Pancreas (tissue), 10 donors: ENCODE data around the gene PEBP1. TPM values are rescaled to one million over a fixed set of nuclear protein-coding genes. Genes with fewer than 3 reads are reported as not detected.
"Not testable (repeated sequence)": the region's sequence is repeated elsewhere in the genome, so short reads cannot be mapped to it uniquely, and the experiment has no call there.

Experiments
- ATAC-seq, 4 donors: fragments of 200-7000 bp; cut with Tn5 transposase; one replicate each; pipeline versions ENCODE4 v1.8.0 to v1.9.1; 2020; ENCODE audit warnings: mild to moderate bottlenecking in 4 of 4, moderate library complexity in 4 of 4
- DNase-seq, 6 donors: peaks; one replicate each; pipeline ENCODE4 v3.0.0-alpha.2; 2020
- FAIRE-seq: peaks from 2 replicates; lab custom pipeline; 2012; peaks lifted over from hg19 to GRCh38; lab: Jason Lieb, UNC
- H3K27ac ChIP-seq, 4 donors: fragments of 200-600 bp; sonication (generic); 1 replicate in 3 of 4; 2 replicates in 1 of 4; pipeline versions ENCODE4 v1.5.0 to v1.8.0; 2020
- H3K27me3 ChIP-seq, 4 donors: fragments of 200-600 bp; one replicate each; pipeline ENCODE4 v1.8.0; 2021
- H3K36me3 ChIP-seq, 3 donors: fragments of 200-600 bp; sonication (generic) in 1 of 3; one replicate each; pipeline versions ENCODE4 v1.5.0 to v1.8.0; 2020 to 2021
- H3K4me1 ChIP-seq, 3 donors: fragments of 200-600 bp; one replicate each; pipeline ENCODE4 v1.8.0; 2021
- H3K4me3 ChIP-seq, 4 donors: fragments of 200-600 bp; sonication (generic) in 2 of 4; one replicate each; pipeline versions ENCODE4 v1.5.0 to v1.8.0; 2020 to 2021
- H3K9me3 ChIP-seq, 4 donors: fragments of 200-600 bp; one replicate each; pipeline ENCODE4 v1.8.0; 2021
- WGBS, 2 donors: extraction: QIAGEN DNeasy Blood & Tissue Kit; methylation state at CpG; one replicate each; pipeline ENCODE4 v1.1.7; 2013; 5-methylcytosine and 5-hydroxymethylcytosine counted together
- intact Hi-C, 3 donors: fragments of 100-400 bp; cut with DNase I; formaldehyde crosslinking; loops; one replicate each; pipeline versions ENCODE4 v1.11.1 to v1.14.2; 2022
- polyA plus RNA-seq, 2 donors: library from polyadenylated mRNA; stranded (reverse); fragments of 200-250 nt; gene quantifications; one replicate each; pipeline ENCODE4 v1.2.3, GENCODE V29; 2013
- total RNA-seq, 6 donors: library from RNA; stranded (reverse); fragmentation: NEBNext Ultra II Directional in 4 of 6; extraction: Animal tissue kit (Norgen Biotek cat#: 25700) in 4 of 6; gene quantifications; one replicate each; pipeline versions ENCODE4 v1.2.1 to v1.2.4, GENCODE V29; 2021 to 2023
- TF ChIP-seq, protein P1 (sequence below), 4 donors: fragments of 200-600 bp; sonication (generic) in 3 of 4; IDR thresholded peaks; one replicate each; pipeline versions ENCODE4 v1.5.0 to v1.8.0; 2021; ENCODE audit warnings: antibody characterized with exemption in 4 of 4
- donor health status: healthy with polysubstance abuse.
- donor health status: DM: no; HTN: no; CAD: no; lungs with moderate emphysema.
- donor health status: DM: no; HTN: no; CAD: no.
- donor health status: control.
- donor health status: control.
- donor health status: Bipolar disorder and iron deficiency.
- donor health status: DM: yes; HTN: yes; CAD: no.
- donor health status: DM: no; HTN: no; CAD: no.
- donor health status: DM: no; HTN: no; CAD: no.
- donor health status: DM: yes; HTN: yes; CAD: no.

Gene PEBP1
- total and polyA plus RNA-seq, 8 donors, result 106 to 287 (median 141) TPM

DNA sequence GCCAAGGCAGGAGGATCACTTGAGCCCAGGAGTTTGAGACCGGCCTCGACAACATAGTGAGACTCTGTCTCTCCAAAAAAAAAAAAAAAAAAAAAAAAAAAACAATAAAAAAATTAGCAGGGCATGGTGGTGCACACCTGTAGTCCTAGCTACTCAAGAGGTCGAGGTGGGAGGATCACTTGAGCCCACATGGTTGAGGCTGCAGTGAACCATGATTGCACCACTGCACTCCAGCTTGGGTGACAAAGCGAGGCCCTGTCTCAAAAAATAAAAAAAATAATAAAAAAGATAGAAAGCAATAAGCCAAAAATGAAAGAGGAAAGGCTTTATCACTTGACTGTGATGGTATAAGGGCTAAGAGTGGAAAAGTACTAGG lies 10.2 kb upstream of the PEBP1 start:
- Histone ChIP-seq H3K27ac (peak overlapping the region; percentile 74 to 90 (median 80)), H3K4me1 (peaks cover 16 to 33% (median 25%) of the 10 kb centered on the region in 3 donors), H3K4me3 (no peak overlapping the region), H3K9me3 (no peaks in the 10 kb centered on the region), H3K27me3 (no peaks in the 10 kb centered on the region), H3K36me3 (no peaks in the 10 kb centered on the region)
- WGBS, 2 donors, result 91 to 92% methylated on average over 4 of the region's 4 CpGs
- intact Hi-C loops, result loop anchor here in 1 of 3 donors (10.0 kb wide), 1 partner anchor 249 kb away; the partner anchor contains the start of genes SUDS3 and TAOK3
- FAIRE-seq (no peak), ATAC-seq (peak in 2 of 4 donors; percentile 0 to 4), DNase-seq (no peak)
- TF ChIP-seq, protein P1, sequence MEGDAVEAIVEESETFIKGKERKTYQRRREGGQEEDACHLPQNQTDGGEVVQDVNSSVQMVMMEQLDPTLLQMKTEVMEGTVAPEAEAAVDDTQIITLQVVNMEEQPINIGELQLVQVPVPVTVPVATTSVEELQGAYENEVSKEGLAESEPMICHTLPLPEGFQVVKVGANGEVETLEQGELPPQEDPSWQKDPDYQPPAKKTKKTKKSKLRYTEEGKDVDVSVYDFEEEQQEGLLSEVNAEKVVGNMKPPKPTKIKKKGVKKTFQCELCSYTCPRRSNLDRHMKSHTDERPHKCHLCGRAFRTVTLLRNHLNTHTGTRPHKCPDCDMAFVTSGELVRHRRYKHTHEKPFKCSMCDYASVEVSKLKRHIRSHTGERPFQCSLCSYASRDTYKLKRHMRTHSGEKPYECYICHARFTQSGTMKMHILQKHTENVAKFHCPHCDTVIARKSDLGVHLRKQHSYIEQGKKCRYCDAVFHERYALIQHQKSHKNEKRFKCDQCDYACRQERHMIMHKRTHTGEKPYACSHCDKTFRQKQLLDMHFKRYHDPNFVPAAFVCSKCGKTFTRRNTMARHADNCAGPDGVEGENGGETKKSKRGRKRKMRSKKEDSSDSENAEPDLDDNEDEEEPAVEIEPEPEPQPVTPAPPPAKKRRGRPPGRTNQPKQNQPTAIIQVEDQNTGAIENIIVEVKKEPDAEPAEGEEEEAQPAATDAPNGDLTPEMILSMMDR (IDR thresholded peaks at IDR 0.05), result no peak

- H3K9me3 ChIP-seq, result no peaks in the 10 kb centered on the region
- no peaks in the 10 kb centered on the region for H3K27me3 ChIP-seq
- H3K27ac ChIP-seq, result peak overlapping the region; percentile 74 to 90 (median 80)
- no peaks in the 10 kb centered on the region for H3K36me3 ChIP-seq
- peak; percentile 88 to 99 (median 95) for DNase-seq
- peak overlapping the region in 2 of 4 donors; percentile 9 to 11 for H3K4me3 ChIP-seq
- TF ChIP-seq, protein P1 (IDR thresholded peaks at IDR 0.05), result no peak
- FAIRE-seq, result no peak
- intact Hi-C loops, result loop anchor here in 1 of 3 donors (10.0 kb wide), 1 partner anchor 249 kb away; the partner anchor contains the start of genes SUDS3 and TAOK3
- ATAC-seq, result peak; percentile 80 to 90 (median 85)
- H3K4me1 ChIP-seq, result peaks cover 13 to 29% (median 25%) of the 10 kb centered on the region in 3 donors
- WGBS, 2 donors, result 17 to 20% methylated on average over 13 of the region's 13 CpGs
Observed at GRCh38 chr12:118126119-118126757, 9.7 kb upstream of the PEBP1 start.

- FAIRE-seq, result no peak
Observed at GRCh38 chr12:118127867-118128266, 8.1 kb upstream of the PEBP1 start.

GRCh38 chr12:118129436-118129835 lies 6.5 kb upstream of the PEBP1 start:
- not testable (repeated sequence) for FAIRE-seq, ATAC-seq, H3K27me3 ChIP-seq, H3K9me3 ChIP-seq, DNase-seq, H3K36me3 ChIP-seq, H3K27ac ChIP-seq, H3K4me3 ChIP-seq
- 98% methylated on average over 5 of the region's 5 CpGs for WGBS, 2 donors
- peaks cover 10 to 35% (median 31%) of the 10 kb centered on the region in 3 donors for H3K4me1 ChIP-seq
- intact Hi-C loops, result loop anchor here in 1 of 3 donors (10.0 kb wide), 1 partner anchor 245 kb away; the partner anchor contains the start of genes SUDS3 and TAOK3

More at GRCh38 chr12:118127867-118128266, 8.1 kb upstream of the PEBP1 start:
- Histone ChIP-seq H3K27ac (peak overlapping the region in 1 of 4 donors; percentile 90), H3K9me3 (no peaks in the 10 kb centered on the region), H3K4me1 (peaks cover 10 to 39% (median 31%) of the 10 kb centered on the region in 3 donors), H3K4me3 (no peak overlapping the region), H3K36me3 (no peaks in the 10 kb centered on the region), H3K27me3 (no peaks in the 10 kb centered on the region)
- WGBS, 2 donors, result 79 to 95% methylated on average over 5 of the region's 5 CpGs
- ATAC-seq (no peak), DNase-seq (no peak)
- intact Hi-C loops, result loop anchor here in 1 of 3 donors (10.0 kb wide), 1 partner anchor 247 kb away; the partner anchor contains the start of genes SUDS3 and TAOK3
- TF ChIP-seq, protein P1 (IDR thresholded peaks at IDR 0.05), result no peak

DNA sequence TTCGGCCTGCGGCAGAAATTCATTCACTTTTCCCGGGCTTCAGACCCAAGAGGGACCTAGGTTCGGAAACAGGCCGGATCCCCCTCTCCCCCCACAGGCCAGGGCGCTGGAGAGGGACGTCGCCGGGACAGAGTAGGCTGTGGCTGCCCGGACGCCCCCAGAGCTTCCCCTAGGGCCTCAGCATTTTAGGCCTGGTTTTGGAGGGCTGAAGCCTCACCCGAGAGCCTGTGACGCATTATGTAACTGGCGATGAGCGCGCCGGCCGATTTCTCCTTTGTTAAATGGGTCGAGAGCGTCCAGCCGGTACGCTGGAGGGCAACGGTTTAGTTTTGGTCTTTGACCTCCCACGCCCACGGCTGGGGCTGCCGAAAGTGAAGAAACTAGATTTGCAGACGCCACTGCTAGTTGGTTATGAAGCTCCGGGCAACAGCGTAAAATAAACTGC lies 657 bp downstream of the PEBP1 start:
- ATAC-seq (peak; percentile 40 to 54 (median 46)), DNase-seq (peak; percentile 43 to 81 (median 56)), FAIRE-seq (no peak)
- no peaks in the 10 kb centered on the region for H3K27me3 ChIP-seq
- peaks cover 0 to 26% (median 18%) of the 10 kb centered on the region in 3 donors for H3K4me1 ChIP-seq
- TF ChIP-seq, protein P1 (IDR thresholded peaks at IDR 0.05), result no peak
- peak overlapping the region; percentile 82 to 88 (median 87) for H3K27ac ChIP-seq
- peaks cover 0 to 21% (median 6%) of the 10 kb centered on the region in 3 donors for H3K36me3 ChIP-seq
- peak overlapping the region; percentile 76 to 98 (median 97) for H3K4me3 ChIP-seq
- no peaks in the 10 kb centered on the region for H3K9me3 ChIP-seq
- 0% methylated on average over 25 to 29 of the region's 29 CpGs for WGBS, 2 donors
- intact Hi-C loops, result no loop called here
